DMS 273 treated with DMSO at 0.1 percent for 48 hours (cell line): Measurements from ENCODE around the gene PPP2R5B.
"Not testable (repeated sequence)": the region's sequence is repeated elsewhere in the genome, so short reads cannot be mapped to it uniquely, and the experiment has no call there.

ENCODE experiments used
- DNase-seq: peaks from one replicate; lab custom pipeline; 2025; lab: John Stamatoyannopoulos, UW

The PPP2R5B gene

GRCh38 chr11:64976651-64977050, 52.2 kb downstream of the PPP2R5B start:
- no peak for DNase-seq

GRCh38 chr11:64983339-64983738, 58.9 kb downstream of the PPP2R5B start:
- not testable (repeated sequence) for DNase-seq
